ENCODE measurements around the gene IL21R. TPM values are rescaled to one million over a fixed set of nuclear protein-coding genes. Genes with fewer than 3 reads are reported as not detected.
"Not testable (repeated sequence)": the region's sequence is repeated elsewhere in the genome, so short reads cannot be mapped to it uniquely, and the experiment has no call there.

The IL21R gene
- total RNA-seq, 1 donor from 2014 or later: 0.98 TPM

- H3K4me3 ChIP-seq: no peak overlapping the region
- TF ChIP-seq POLR2A (IDR thresholded peaks at IDR 0.05): no peak
- TF ChIP-seq CTCF (IDR thresholded peaks at IDR 0.05): no peak
- TF ChIP-seq POLR2AphosphoS5 (IDR thresholded peaks at IDR 0.05; ENCODE audit: insufficient read depth in 1 of 2, low read depth in 1 of 2): no peak
- peaks cover 19% of the 10 kb centered on the region for H3K4me1 ChIP-seq
- no peaks in the 10 kb centered on the region for H3K9me3 ChIP-seq
- H3K27ac ChIP-seq: no peak overlapping the region
- intact Hi-C loops (cut with DNase I): no loop called here
- no peaks in the 10 kb centered on the region for H3K27me3 ChIP-seq
- DNase-seq (ENCODE audit: extremely low spot score in 2 of 2): peak in 1 of 2 donors; percentile 93
- no peaks in the 10 kb centered on the region for H3K36me3 ChIP-seq
Observed at GRCh38 chr16:27405546-27406451, 3.8 kb downstream of the IL21R start.

DNA sequence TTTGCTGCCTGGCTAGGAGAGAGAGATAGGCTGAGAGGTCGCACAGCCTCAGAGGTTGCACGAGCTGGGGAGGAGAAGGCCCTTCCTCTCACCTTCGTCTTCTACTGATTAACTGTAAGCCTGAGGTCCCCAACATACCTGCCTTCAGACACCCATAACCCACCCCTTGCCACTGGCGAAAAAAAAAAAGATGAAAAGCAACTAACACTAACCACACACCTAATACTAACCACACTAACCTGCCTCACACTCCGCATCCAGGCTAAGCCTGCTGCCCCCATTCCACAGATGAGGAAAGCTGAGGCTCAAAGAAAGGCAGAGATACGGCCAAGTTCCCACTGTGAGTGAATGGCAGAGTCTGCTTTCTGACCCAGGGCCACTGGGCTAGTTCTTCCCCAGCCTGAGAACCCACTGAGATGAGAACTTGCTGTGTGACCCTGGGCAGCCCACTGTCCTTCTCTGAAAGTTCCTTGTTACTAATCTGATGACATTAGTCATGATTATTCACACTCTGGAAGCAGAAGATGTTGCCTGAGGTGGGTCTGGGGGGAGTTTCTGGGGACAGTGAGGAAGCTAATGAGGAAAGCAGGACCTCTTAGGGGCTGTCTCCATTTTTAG lies 4.6 kb downstream of the IL21R start:
- intact Hi-C loops (cut with DNase I): no loop called here
- Histone ChIP-seq H3K4me1 (peaks cover 11% of the 10 kb centered on the region), H3K27ac (no peak overlapping the region), H3K36me3 (no peaks in the 10 kb centered on the region), H3K9me3 (no peaks in the 10 kb centered on the region), H3K27me3 (no peaks in the 10 kb centered on the region), H3K4me3 (no peak overlapping the region)
- DNase-seq (ENCODE audit: extremely low spot score in 2 of 2): no peak
- no peak for TF ChIP-seq POLR2A (IDR thresholded peaks at IDR 0.05)
- TF ChIP-seq POLR2AphosphoS5 (IDR thresholded peaks at IDR 0.05; ENCODE audit: insufficient read depth in 1 of 2, low read depth in 1 of 2): no peak

GRCh38 chr16:27407133-27407532 lies 5.2 kb downstream of the IL21R start:
- Histone ChIP-seq H3K4me3 (no peak overlapping the region), H3K27ac (no peak overlapping the region), H3K36me3 (no peaks in the 10 kb centered on the region), H3K27me3 (no peaks in the 10 kb centered on the region), H3K4me1 (peaks cover 6% of the 10 kb centered on the region), H3K9me3 (no peaks in the 10 kb centered on the region)
- intact Hi-C loops (cut with DNase I): no loop called here
- DNase-seq (ENCODE audit: extremely low spot score in 2 of 2): no peak
- TF ChIP-seq POLR2AphosphoS5 (IDR thresholded peaks at IDR 0.05; ENCODE audit: insufficient read depth in 1 of 2, low read depth in 1 of 2): no peak
- TF ChIP-seq CTCF (IDR thresholded peaks at IDR 0.05): no peak
- TF ChIP-seq POLR2A (IDR thresholded peaks at IDR 0.05): no peak

DNA sequence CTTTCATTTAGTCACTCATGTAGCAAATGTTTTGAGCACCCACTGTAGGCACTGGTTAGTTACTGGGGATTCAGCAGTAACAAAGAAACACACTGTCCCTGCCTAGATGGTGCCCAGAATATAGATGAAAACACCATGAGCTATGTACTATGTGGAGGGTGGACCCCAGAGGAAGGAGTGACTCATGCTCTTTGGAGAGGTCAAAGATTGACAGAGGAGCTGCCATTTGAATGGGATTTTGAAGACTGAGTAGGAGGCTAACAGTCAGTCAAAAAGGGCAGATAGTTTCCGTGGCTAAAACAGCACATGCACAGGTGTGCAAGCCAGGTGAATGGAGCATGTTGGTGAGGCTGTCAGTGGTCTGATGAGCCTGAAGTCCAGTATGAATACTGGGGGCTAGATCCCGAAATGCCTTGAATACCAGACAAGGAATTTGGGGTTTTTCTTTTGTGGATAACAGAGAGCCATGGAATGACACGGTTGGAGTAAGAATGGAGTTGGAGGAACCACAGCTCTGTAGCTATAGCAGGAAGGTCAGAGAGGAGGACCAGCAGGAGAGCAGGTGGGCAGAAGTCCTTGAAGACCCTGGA lies 6.1 kb downstream of the IL21R start:
- intact Hi-C loops (cut with DNase I): no loop called here
- TF ChIP-seq POLR2AphosphoS5 (IDR thresholded peaks at IDR 0.05; ENCODE audit: insufficient read depth in 1 of 2, low read depth in 1 of 2): no peak
- no peak for TF ChIP-seq CTCF (IDR thresholded peaks at IDR 0.05)
- no peak for TF ChIP-seq POLR2A (IDR thresholded peaks at IDR 0.05)
- H3K27me3 ChIP-seq: no peaks in the 10 kb centered on the region
- no peaks in the 10 kb centered on the region for H3K36me3 ChIP-seq
- H3K9me3 ChIP-seq: no peaks in the 10 kb centered on the region
- no peaks in the 10 kb centered on the region for H3K4me1 ChIP-seq
- no peak overlapping the region for H3K27ac ChIP-seq
- DNase-seq (ENCODE audit: extremely low spot score in 2 of 2): no peak
- no peak overlapping the region for H3K4me3 ChIP-seq

- Histone ChIP-seq H3K4me3 (no peak overlapping the region), H3K27me3 (no peaks in the 10 kb centered on the region), H3K9me3 (no peaks in the 10 kb centered on the region), H3K36me3 (no peaks in the 10 kb centered on the region), H3K27ac (no peak overlapping the region), H3K4me1 (no peaks in the 10 kb centered on the region)
- no peak for DNase-seq (ENCODE audit: extremely low spot score in 2 of 2)
- TF ChIP-seq POLR2A (IDR thresholded peaks at IDR 0.05) (no peak), POLR2AphosphoS5 (IDR thresholded peaks at IDR 0.05; ENCODE audit: insufficient read depth in 1 of 2, low read depth in 1 of 2) (no peak), CTCF (IDR thresholded peaks at IDR 0.05) (no peak)
- intact Hi-C loops (cut with DNase I): no loop called here
Observed at GRCh38 chr16:27408602-27409031, 6.6 kb downstream of the IL21R start.

DNA sequence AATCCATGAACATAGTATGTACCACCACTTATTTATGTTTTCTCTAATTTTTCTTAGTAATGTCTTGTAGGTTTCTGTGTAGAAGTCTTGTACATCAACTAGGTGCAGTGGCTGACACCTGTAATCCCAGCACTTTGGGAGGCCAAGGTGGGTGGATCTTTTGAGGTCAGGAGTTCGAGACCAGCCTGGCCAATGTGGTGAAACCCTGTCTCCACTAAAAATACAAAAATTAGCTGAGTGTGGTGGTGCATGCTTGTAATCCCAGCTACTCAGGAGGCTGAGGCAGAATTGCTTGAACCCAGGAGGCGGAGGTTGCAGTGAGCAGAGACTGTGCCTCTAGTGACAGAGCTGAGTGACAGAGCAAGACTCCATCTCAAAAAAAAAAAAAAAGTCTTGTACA lies 8.0 kb downstream of the IL21R start:
- DNase-seq (ENCODE audit: extremely low spot score in 2 of 2); H3K36me3 ChIP-seq; H3K4me1 ChIP-seq; H3K4me3 ChIP-seq; H3K27me3 ChIP-seq; intact Hi-C loops (cut with DNase I); H3K27ac ChIP-seq; H3K9me3 ChIP-seq: not testable (repeated sequence)

Data from vagina (tissue), 2 donors.